ENCODE data around the gene FAM222A. TPM values are rescaled to one million over a fixed set of nuclear protein-coding genes. Genes with fewer than 3 reads are reported as not detected.

FAM222A gene
- total and polyA plus RNA-seq, 2 of the 8 experiments (the other 6 are each of a cell fraction or from before 2014, with no cell fraction given), result 0.94 to 1.1 TPM

DNA sequence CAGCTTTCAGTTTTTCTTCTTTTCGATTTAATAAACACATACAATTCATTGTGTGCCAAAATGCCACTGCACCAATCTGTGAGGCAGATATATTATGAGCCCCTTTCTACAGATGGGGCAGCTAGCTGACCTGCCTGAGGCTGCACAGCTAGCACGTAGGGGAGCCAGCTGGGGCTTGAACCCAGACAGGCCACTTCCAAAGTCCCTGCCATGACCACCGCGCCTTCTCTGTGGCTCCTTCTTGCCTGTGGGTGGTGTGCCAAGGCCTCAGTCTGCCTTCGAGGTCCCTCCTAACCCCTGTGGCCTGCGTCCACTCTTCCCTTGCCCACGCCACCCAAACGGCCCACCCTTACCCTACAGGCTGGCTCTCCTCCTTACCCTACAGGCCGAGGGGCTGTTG lies 16.2 kb downstream of the FAM222A start:
- Histone ChIP-seq H2AFZ (ENCODE audit: low read length) (no peak overlapping the region), H3K27me3 (replicated peaks in 1 of 4; ENCODE audit: control insufficient read depth in 3 of 4, extremely low read depth in 1 of 4, insufficient read depth in 3 of 4, low read length in 3 of 4) (peaks cover 0 to 1% (median 0%) of the 10 kb centered on the region in 4 experiments; a peak in 1 of 7 replicates), H4K20me1 (replicated peaks in 1 of 2; ENCODE audit: control insufficient read depth in 1 of 2, insufficient read depth in 2 of 2, low read length in 2 of 2) (peaks cover 0 to 2% of the 10 kb centered on the region in 2 experiments), H3K23me2 (ENCODE audit: low read depth, low read length) (no peaks in the 10 kb centered on the region), H4K8ac (ENCODE audit: extremely low read depth, insufficient read depth, low read length) (no peak overlapping the region), H4K91ac (replicated peaks; ENCODE audit: insufficient read length, low read length) (no peak overlapping the region), H2BK120ac (replicated peaks; ENCODE audit: low read depth, low read length) (no peak overlapping the region), H2BK5ac (ENCODE audit: low read depth, low read length) (no peak overlapping the region), H3K27ac (ENCODE audit: low read depth, low read length) (no peak overlapping the region), H3K18ac (ENCODE audit: extremely low read depth, low read length) (no peak overlapping the region), H3K4me1 (replicated peaks in 1 of 4; ENCODE audit: control insufficient read depth in 3 of 4, insufficient read depth in 4 of 4, low read length in 3 of 4) (peaks cover 2 to 3% (median 3%) of the 10 kb centered on the region in 4 experiments; a peak in 4 of 7 replicates), H3K9me3 (ENCODE audit: insufficient read depth in 2 of 2, low read depth in 1 of 2, low read length in 1 of 2) (no peaks in the 10 kb centered on the region), H3K14ac (ENCODE audit: insufficient read length) (no peak overlapping the region), H3K79me1 (ENCODE audit: low read depth, low read length) (no peaks in the 10 kb centered on the region), H3K9ac (replicated peaks in 1 of 4; ENCODE audit: extremely low read depth in 1 of 4, low read depth in 3 of 4, low read length in 3 of 4) (no peak overlapping the region), H3K79me2 (ENCODE audit: control insufficient read depth in 1 of 2, insufficient read depth in 2 of 2, low read length in 2 of 2) (no peaks in the 10 kb centered on the region), H2BK15ac (ENCODE audit: low read length) (peak overlapping the region; percentile 29; the same call in 1 of the 2 replicates), H2AK5ac (ENCODE audit: low read depth, low read length) (peak overlapping the region; percentile 24; the same call in 1 of the 2 replicates), H3K4ac (replicated peaks; ENCODE audit: insufficient read length, low read depth, low read length) (no peak overlapping the region), H2BK12ac (ENCODE audit: low read depth, low read length) (0 out of 2 replicates have a peak overlapping the region, but pooled peaks have one; percentile 9), H3K23ac (ENCODE audit: insufficient read length) (no peak overlapping the region), H3K56ac (replicated peaks; ENCODE audit: insufficient read length, low read depth, low read length) (no peak overlapping the region), H3K36me3 (ENCODE audit: control insufficient read depth in 2 of 4, insufficient read depth in 4 of 4, low read length in 3 of 4) (no peaks in the 10 kb centered on the region), H3K4me2 (ENCODE audit: insufficient read depth in 1 of 2, low read depth in 2 of 2, low read length in 2 of 2) (no peak overlapping the region), H4K5ac (ENCODE audit: insufficient read length, low read depth, low read length) (no peak overlapping the region), H2BK20ac (ENCODE audit: low read length) (no peak overlapping the region), H3K4me3 (ENCODE audit: extremely low read depth in 1 of 4, insufficient read depth in 2 of 4, low read depth in 3 of 4, low read length in 4 of 4) (no peak overlapping the region)
- ChIA-PET POLR2A (ENCODE audit: partially characterized antibody) (no interaction called here), CTCF (ENCODE audit: partially characterized antibody) (interaction anchor here (1.1 to 3.1 kb wide), 7 partner anchors 8 to 41 kb away, joined by 3 to 12 read pairs (median 4); no protein-coding TSS in a partner anchor)
- FAIRE-seq (no peak), DNase-seq (ENCODE audit: low read depth in 1 of 2, low spot score in 2 of 2) (no peak)
- 69% methylated on average over 9 of the region's 9 CpGs; no CpG with 5 or more reads in 1 of the 2 experiments for WGBS, 2 experiments (ENCODE audit: extremely low coverage in 1 of 2, insufficient coverage in 1 of 2, insufficient read length in 1 of 2, insufficient replicate concordance in 2 of 2, low coverage in 1 of 2, low lambda C conversion rate in 2 of 2, missing lambda C conversion rate in 1 of 2)
- TF ChIP-seq TAF7 (optimal IDR thresholded peaks at IDR 0.05; ENCODE audit: borderline replicate concordance, low read depth, low read length) (no peak), ZNF274 (IDR thresholded peaks at IDR 0.05; ENCODE audit: borderline replicate concordance, extremely low read depth, low read length) (no peak), KDM1A (IDR thresholded peaks at IDR 0.05; ENCODE audit: borderline replicate concordance, low read length) (no peak), CHD2 (IDR thresholded peaks at IDR 0.05; ENCODE audit: low read length) (no peak), SIX5 (IDR thresholded peaks at IDR 0.05; ENCODE audit: low read depth, low read length) (no peak), MAFK (IDR thresholded peaks at IDR 0.05; ENCODE audit: low read depth, low read length) (no peak), EGR1 (IDR thresholded peaks at IDR 0.05; ENCODE audit: borderline replicate concordance, low read depth, low read length) (no peak), NRF1 (IDR thresholded peaks at IDR 0.05; ENCODE audit: low read depth, low read length) (no peak), HDAC2 (IDR thresholded peaks at IDR 0.05; ENCODE audit: borderline replicate concordance in 1 of 2, low read depth in 2 of 2, low read length in 2 of 2) (no peak)
- TF ChIP-seq, protein P1, sequence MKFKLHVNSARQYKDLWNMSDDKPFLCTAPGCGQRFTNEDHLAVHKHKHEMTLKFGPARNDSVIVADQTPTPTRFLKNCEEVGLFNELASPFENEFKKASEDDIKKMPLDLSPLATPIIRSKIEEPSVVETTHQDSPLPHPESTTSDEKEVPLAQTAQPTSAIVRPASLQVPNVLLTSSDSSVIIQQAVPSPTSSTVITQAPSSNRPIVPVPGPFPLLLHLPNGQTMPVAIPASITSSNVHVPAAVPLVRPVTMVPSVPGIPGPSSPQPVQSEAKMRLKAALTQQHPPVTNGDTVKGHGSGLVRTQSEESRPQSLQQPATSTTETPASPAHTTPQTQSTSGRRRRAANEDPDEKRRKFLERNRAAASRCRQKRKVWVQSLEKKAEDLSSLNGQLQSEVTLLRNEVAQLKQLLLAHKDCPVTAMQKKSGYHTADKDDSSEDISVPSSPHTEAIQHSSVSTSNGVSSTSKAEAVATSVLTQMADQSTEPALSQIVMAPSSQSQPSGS (IDR thresholded peaks at IDR 0.05; ENCODE audit: low read length), result no peak
- TF ChIP-seq, protein P2, sequence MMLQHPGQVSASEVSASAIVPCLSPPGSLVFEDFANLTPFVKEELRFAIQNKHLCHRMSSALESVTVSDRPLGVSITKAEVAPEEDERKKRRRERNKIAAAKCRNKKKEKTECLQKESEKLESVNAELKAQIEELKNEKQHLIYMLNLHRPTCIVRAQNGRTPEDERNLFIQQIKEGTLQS (IDR thresholded peaks at IDR 0.05; ENCODE audit: insufficient read depth, low read depth, low read length), result no peak
